ENCODE results near the gene KDM2B.

GRCh38 chr12:121620333-121620891, 39.6 kb upstream of the KDM2B start:
- TF ChIP-seq, protein P1, sequence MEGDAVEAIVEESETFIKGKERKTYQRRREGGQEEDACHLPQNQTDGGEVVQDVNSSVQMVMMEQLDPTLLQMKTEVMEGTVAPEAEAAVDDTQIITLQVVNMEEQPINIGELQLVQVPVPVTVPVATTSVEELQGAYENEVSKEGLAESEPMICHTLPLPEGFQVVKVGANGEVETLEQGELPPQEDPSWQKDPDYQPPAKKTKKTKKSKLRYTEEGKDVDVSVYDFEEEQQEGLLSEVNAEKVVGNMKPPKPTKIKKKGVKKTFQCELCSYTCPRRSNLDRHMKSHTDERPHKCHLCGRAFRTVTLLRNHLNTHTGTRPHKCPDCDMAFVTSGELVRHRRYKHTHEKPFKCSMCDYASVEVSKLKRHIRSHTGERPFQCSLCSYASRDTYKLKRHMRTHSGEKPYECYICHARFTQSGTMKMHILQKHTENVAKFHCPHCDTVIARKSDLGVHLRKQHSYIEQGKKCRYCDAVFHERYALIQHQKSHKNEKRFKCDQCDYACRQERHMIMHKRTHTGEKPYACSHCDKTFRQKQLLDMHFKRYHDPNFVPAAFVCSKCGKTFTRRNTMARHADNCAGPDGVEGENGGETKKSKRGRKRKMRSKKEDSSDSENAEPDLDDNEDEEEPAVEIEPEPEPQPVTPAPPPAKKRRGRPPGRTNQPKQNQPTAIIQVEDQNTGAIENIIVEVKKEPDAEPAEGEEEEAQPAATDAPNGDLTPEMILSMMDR (conservative IDR thresholded peaks at IDR 0.05 in 1 of 2, IDR thresholded peaks at IDR 0.05 in 1 of 2; ENCODE audit: extremely low read depth in 1 of 2, insufficient read depth in 1 of 2, low read depth in 1 of 2, low read length in 2 of 2), result no peak
- TF ChIP-seq EZH2 (IDR thresholded peaks at IDR 0.05; ENCODE audit: borderline replicate concordance, low read length), result no peak
